K562 (cell line): ENCODE measurements around the gene POLN. TPM values are rescaled to one million over a fixed set of nuclear protein-coding genes. Genes with fewer than 3 reads are reported as not detected.

ENCODE experiments used
- ATF3 ChIP-seq, 2 experiments: fragments of 450-650 bp in 1 of 2; sonication (generic) in 1 of 2; formaldehyde crosslinking in 1 of 2; IDR thresholded peaks in 1 of 2; conservative IDR thresholded peaks in 1 of 2; 2 replicates each; pipeline versions ENCODE4 v1.6.1 to v1.8.1; 2016 to 2023; ENCODE audit warnings: mild to moderate bottlenecking in 2 of 2, moderate library complexity in 2 of 2, inconsistent platforms in 1 of 2, missing genetic modification reagents in 1 of 2
- ATF7 ChIP-seq: fragments of 450-650 bp; IDR thresholded peaks from 2 replicates; pipeline ENCODE4 v1.7.1; 2014; ENCODE audit warnings: mild to moderate bottlenecking, moderate library complexity
- CTBP1 ChIP-seq: fragments of 450-650 bp; IDR thresholded peaks from 2 replicates; pipeline ENCODE4 v1.6.1; 2016; ENCODE audit warnings: borderline replicate concordance
- CXXC5 ChIP-seq: fragments of 250-450 bp; sonication (Bioruptor Pico); IDR thresholded peaks from 2 replicates; pipeline ENCODE4 v1.8.0; 2022; ENCODE audit warnings: inconsistent platforms, mild to moderate bottlenecking, moderate library complexity
- E2F8 ChIP-seq: fragments of 450-650 bp; IDR thresholded peaks from 2 replicates; pipeline ENCODE4 v1.7.1; 2018; ENCODE audit warnings: mild to moderate bottlenecking, low read depth; ENCODE audit not compliant: partially characterized antibody
- FOXO4 ChIP-seq: fragments of 450-650 bp; formaldehyde crosslinking; IDR thresholded peaks from 2 replicates; pipeline ENCODE4 v1.4.0; 2020; ENCODE audit warnings: mild to moderate bottlenecking, moderate library complexity
- FUS ChIP-seq: fragments of 200-400 bp; formaldehyde crosslinking; optimal IDR thresholded peaks from 2 replicates; pipeline ENCODE3; 2017; ENCODE audit warnings: low read depth, low read length
- GATA2 ChIP-seq: sonication (generic); formaldehyde crosslinking; IDR thresholded peaks from 2 replicates; pipeline ENCODE4 v1.4.0; 2020; ENCODE audit warnings: mild to moderate bottlenecking, missing genetic modification reagents
- HNRNPL ChIP-seq: fragments of 200-400 bp; formaldehyde crosslinking; IDR thresholded peaks from 2 replicates; pipeline ENCODE4 v1.6.1; 2017; ENCODE audit warnings: low read depth, mild to moderate bottlenecking, low read length
- KLF10 ChIP-seq: fragments of 250-450 bp; sonication (Bioruptor Pico); IDR thresholded peaks from 2 replicates; pipeline ENCODE4 v1.6.1; 2021; ENCODE audit warnings: matching md5 sums
- KLF6 ChIP-seq: fragments of 250-450 bp; sonication (Bioruptor Pico); IDR thresholded peaks from 2 replicates; pipeline ENCODE4 v1.4.0; 2020; ENCODE audit warnings: mild to moderate bottlenecking, moderate library complexity, borderline replicate concordance
- MCM2 ChIP-seq: fragments of 450-650 bp; IDR thresholded peaks from 2 replicates; pipeline ENCODE4 v1.6.1; 2017; ENCODE audit warnings: low read depth, mild to moderate bottlenecking
- MCM3 ChIP-seq: fragments of 450-650 bp; IDR thresholded peaks from 2 replicates; pipeline ENCODE4 v1.6.1; 2016
- NBN ChIP-seq: fragments of 450-650 bp; IDR thresholded peaks from 2 replicates; pipeline ENCODE4 v1.6.1; 2016; ENCODE audit warnings: low read depth, mild to moderate bottlenecking
- PCBP2 ChIP-seq: fragments of 200-400 bp; formaldehyde crosslinking; IDR thresholded peaks from 2 replicates; pipeline ENCODE4 v1.6.1; 2018; ENCODE audit warnings: low read length, low read depth, mild to moderate bottlenecking, moderate library complexity; ENCODE audit not compliant: poor library complexity, severe bottlenecking
- POLR2AphosphoS5 ChIP-seq: IDR thresholded peaks from 2 replicates; pipeline ENCODE4 v1.6.1; 2011; ENCODE audit warnings: mild to moderate bottlenecking, low read depth, low read length, moderate library complexity; ENCODE audit not compliant: control insufficient read depth, insufficient read depth
- PRMT5 ChIP-seq: sonication (generic); formaldehyde crosslinking; IDR thresholded peaks from 2 replicates; pipeline ENCODE4 v1.5.0; 2020; ENCODE audit warnings: missing genetic modification reagents
- RBBP5 ChIP-seq: fragments of 200-600 bp; sonication (generic); IDR thresholded peaks from 2 replicates; pipeline ENCODE4 v1.6.1; 2012; ENCODE audit warnings: borderline replicate concordance, mild to moderate bottlenecking, low read length, control low read depth, inconsistent platforms; ENCODE audit not compliant: insufficient read depth, poor library complexity, severe bottlenecking
- RFX7 ChIP-seq: fragments of 250-450 bp; sonication (Bioruptor Pico); IDR thresholded peaks from 2 replicates; pipeline ENCODE4 v1.5.1; 2021; ENCODE audit warnings: mild to moderate bottlenecking
- SP2 ChIP-seq: IDR thresholded peaks from 2 replicates; pipeline ENCODE4 v1.6.1; 2011; ENCODE audit warnings: mild to moderate bottlenecking, low read depth, low read length, moderate library complexity; ENCODE audit not compliant: poor library complexity, severe bottlenecking; ENCODE audit errors: extremely low read depth
- TAF7 ChIP-seq: fragments of 450-650 bp; IDR thresholded peaks from 2 replicates; pipeline ENCODE4 v1.6.1; 2016; ENCODE audit warnings: missing genetic modification characterization, missing compliant biosample characterization
- TOE1 ChIP-seq, 2 experiments: fragments of 450-650 bp in 1 of 2; sonication (generic) in 1 of 2; formaldehyde crosslinking in 1 of 2; IDR thresholded peaks; 2 replicates each; pipeline versions ENCODE4 v1.7.1 to v1.8.0; 2016 to 2022; ENCODE audit warnings: borderline replicate concordance in 2 of 2, mild to moderate bottlenecking in 2 of 2, antibody characterized with exemption in 1 of 2, inconsistent platforms in 1 of 2, low read depth in 1 of 2, missing genetic modification reagents in 1 of 2, moderate library complexity in 1 of 2
- ZNF140 ChIP-seq: fragments of 250-450 bp; sonication (Bioruptor Pico); IDR thresholded peaks from 2 replicates; pipeline ENCODE4 v1.8.0; 2021; ENCODE audit warnings: moderate library complexity, mild to moderate bottlenecking, inconsistent platforms
- ZNF274 ChIP-seq: IDR thresholded peaks from 2 replicates; pipeline ENCODE4 v1.6.1; 2011; ENCODE audit warnings: low read depth, mild to moderate bottlenecking, low read length, moderate library complexity, borderline replicate concordance
- polyA plus RNA-seq, 8 experiments: library from polyadenylated mRNA; depleted of rRNA in 4 of 8; stranded (reverse) in 5 of 8; unstranded in 3 of 8; fragments of >200 nt; fragmentation: Nextera tagmentation in 2 of 8; fragmentation: Illumina TruSeq in 1 of 8; extraction: Ambion mirVana in 2 of 8; extraction: Trizol in 1 of 8; gene quantifications; 2 replicates each; pipeline versions ENCODE4 v1.2.1 to v1.2.3, GENCODE V29; 2011 to 2014; ENCODE audit warnings: inconsistent platforms in 1 of 8, missing spikeins in 1 of 8
- total RNA-seq, 7 experiments: library from RNA; depleted of rRNA in 6 of 7; stranded (reverse); fragments of >200 nt in 6 of 7; fragmentation: Illumina TruSeq in 2 of 7; extraction: Trizol in 2 of 7; gene quantifications; 2 replicates each; pipeline versions ENCODE4 v1.2.1 to v1.2.3, GENCODE V29; 2011 to 2021; ENCODE audit warnings: low replicate concordance in 1 of 7

Gene POLN
- total and polyA plus RNA-seq, 9 of the 15 experiments (the other 6 are each of a cell fraction or from before 2014, with no cell fraction given), result 0.08 to 0.91 (median 0.32) TPM

GRCh38 chr4:2163311-2163821 is 78.6 kb downstream of the POLN start (continued):
- TF ChIP-seq MCM3, result no peak
- TF ChIP-seq SP2, result no peak
- TF ChIP-seq RFX7 (CRISPR knock-in tag), result no peak
- no peak for TF ChIP-seq FUS
- TF ChIP-seq ZNF274, result no peak
- TF ChIP-seq FOXO4 (CRISPR knock-in tag), result no peak
- no peak for TF ChIP-seq NBN
- TF ChIP-seq PRMT5 (CRISPR knock-in tag), result no peak
- no peak for TF ChIP-seq KLF10 (CRISPR knock-in tag)
- no peak for TF ChIP-seq POLR2AphosphoS5
- no peak for TF ChIP-seq ATF7
- TF ChIP-seq GATA2 (CRISPR knock-in tag), result peak; percentile 40; the same call in 1 of the 2 replicates
- TF ChIP-seq PCBP2, result no peak
- TF ChIP-seq RBBP5, result no peak
- no peak for TF ChIP-seq ZNF140
- peak; percentile 46; the same call in 1 of the 2 replicates for TF ChIP-seq CXXC5
- TF ChIP-seq HNRNPL, result no peak
- no peak for TF ChIP-seq MCM2
- TF ChIP-seq KLF6, result no peak
- no peak for TF ChIP-seq TAF7 (tag)
- TF ChIP-seq E2F8, result no peak
- TF ChIP-seq ATF3 (IDR thresholded peaks at IDR 0.05), result no peak
- TF ChIP-seq ATF3 (CRISPR knock-in tag; conservative IDR thresholded peaks at IDR 0.05), result no peak
- no peak for TF ChIP-seq TOE1 (IDR thresholded peaks at IDR 0.05; ENCODE audit: borderline replicate concordance)
- TF ChIP-seq TOE1 (CRISPR knock-in tag; IDR thresholded peaks at IDR 0.05; ENCODE audit: borderline replicate concordance, low read depth), result no peak
- peak; percentile 40; the same call in 1 of the 2 replicates for TF ChIP-seq CTBP1
